ENCODE data around the gene WFS1. TPM values are rescaled to one million over a fixed set of nuclear protein-coding genes. Genes with fewer than 3 reads are reported as not detected.

The WFS1 gene
- total and polyA plus RNA-seq, 2 of the 8 experiments (the other 6 are each of a cell fraction or from before 2014, with no cell fraction given) = 29.1 to 43.1 TPM

- Histone ChIP-seq H3K23me2 (ENCODE audit: low read depth, low read length) (peaks cover 6% of the 10 kb centered on the region; the same call in 1 of the 2 replicates), H3K79me2 (ENCODE audit: control insufficient read depth in 1 of 2, insufficient read depth in 2 of 2, low read length in 2 of 2) (no peaks in the 10 kb centered on the region), H4K8ac (ENCODE audit: extremely low read depth, insufficient read depth, low read length) (no peak overlapping the region), H2BK5ac (ENCODE audit: low read depth, low read length) (no peak overlapping the region), H3K4me3 (ENCODE audit: extremely low read depth in 1 of 4, insufficient read depth in 2 of 4, low read depth in 3 of 4, low read length in 4 of 4) (no peak overlapping the region), H3K4ac (replicated peaks; ENCODE audit: insufficient read length, low read depth, low read length) (no peak overlapping the region), H3K4me1 (replicated peaks in 1 of 4; ENCODE audit: control insufficient read depth in 3 of 4, insufficient read depth in 4 of 4, low read length in 3 of 4) (peaks cover 4 to 14% (median 8%) of the 10 kb centered on the region in 4 experiments), H2AK5ac (ENCODE audit: low read depth, low read length) (no peak overlapping the region), H4K20me1 (replicated peaks in 1 of 2; ENCODE audit: control insufficient read depth in 1 of 2, insufficient read depth in 2 of 2, low read length in 2 of 2) (peaks cover 3 to 4% of the 10 kb centered on the region in 2 experiments), H3K4me2 (ENCODE audit: insufficient read depth in 1 of 2, low read depth in 2 of 2, low read length in 2 of 2) (no peak overlapping the region), H3K18ac (ENCODE audit: extremely low read depth, low read length) (no peak overlapping the region), H3K9ac (replicated peaks in 1 of 4; ENCODE audit: extremely low read depth in 1 of 4, low read depth in 3 of 4, low read length in 3 of 4) (no peak overlapping the region), H3K79me1 (ENCODE audit: low read depth, low read length) (0 out of 2 replicates have a peak, but pooled peaks cover 2% of the 10 kb centered on the region), H2BK20ac (ENCODE audit: low read length) (no peak overlapping the region), H3K9me3 (ENCODE audit: insufficient read depth in 2 of 2, low read depth in 1 of 2, low read length in 1 of 2) (no peaks in the 10 kb centered on the region), H3K36me3 (ENCODE audit: control insufficient read depth in 2 of 4, insufficient read depth in 4 of 4, low read length in 3 of 4) (no peaks in the 10 kb centered on the region), H2BK15ac (ENCODE audit: low read length) (no peak overlapping the region), H4K91ac (replicated peaks; ENCODE audit: insufficient read length, low read length) (no peak overlapping the region), H3K14ac (ENCODE audit: insufficient read length) (no peak overlapping the region), H2BK120ac (replicated peaks; ENCODE audit: low read depth, low read length) (no peak overlapping the region), H3K27ac (ENCODE audit: low read depth, low read length) (no peak overlapping the region), H2AFZ (ENCODE audit: low read length) (no peak overlapping the region), H3K23ac (ENCODE audit: insufficient read length) (no peak overlapping the region), H3K27me3 (replicated peaks in 1 of 4; ENCODE audit: control insufficient read depth in 3 of 4, extremely low read depth in 1 of 4, insufficient read depth in 3 of 4, low read length in 3 of 4) (peaks cover 0 to 4% (median 0%) of the 10 kb centered on the region in 4 experiments; a peak in 1 of 7 replicates), H3K56ac (replicated peaks; ENCODE audit: insufficient read length, low read depth, low read length) (no peak overlapping the region), H2BK12ac (ENCODE audit: low read depth, low read length) (no peak overlapping the region), H4K5ac (ENCODE audit: insufficient read length, low read depth, low read length) (no peak overlapping the region)
- TF ChIP-seq NANOG (IDR thresholded peaks at IDR 0.05; ENCODE audit: insufficient read depth, low read depth, low read length, poor library complexity, severe bottlenecking) = no peak
- no peak for TF ChIP-seq ASH2L (IDR thresholded peaks at IDR 0.05; ENCODE audit: low read length)
- DNase-seq (ENCODE audit: low read depth in 1 of 2, low spot score in 2 of 2) (no peak), FAIRE-seq (no peak)
- CTCF ChIA-PET (ENCODE audit: partially characterized antibody) = interaction anchor here (0.9 to 37.7 kb wide), 6 partner anchors 12 to 269 kb away, joined by 3 to 908 read pairs (median 4); no protein-coding TSS in a partner anchor
- 86% methylated on average over 3 of the region's 3 CpGs; no CpG with 5 or more reads in 1 of the 2 experiments for WGBS, 2 experiments (ENCODE audit: extremely low coverage in 1 of 2, insufficient coverage in 1 of 2, insufficient read length in 1 of 2, insufficient replicate concordance in 2 of 2, low coverage in 1 of 2, low lambda C conversion rate in 2 of 2, missing lambda C conversion rate in 1 of 2)
- POLR2A ChIA-PET (ENCODE audit: partially characterized antibody) = no interaction called here
These were observed 2.1 kb upstream of the WFS1 start for GRCh38 chr4:6267573-6267972.
